AG08395 (cell line): ENCODE data around the gene KIN.
"Not testable (repeated sequence)": the region's sequence is repeated elsewhere in the genome, so short reads cannot be mapped to it uniquely, and the experiment has no call there.

ENCODE experiments used
- DNase-seq: peaks from one replicate; pipeline ENCODE4 v3.0.0; 2012; ENCODE audit warnings: mixed read lengths, low spot score

Gene KIN

DNA sequence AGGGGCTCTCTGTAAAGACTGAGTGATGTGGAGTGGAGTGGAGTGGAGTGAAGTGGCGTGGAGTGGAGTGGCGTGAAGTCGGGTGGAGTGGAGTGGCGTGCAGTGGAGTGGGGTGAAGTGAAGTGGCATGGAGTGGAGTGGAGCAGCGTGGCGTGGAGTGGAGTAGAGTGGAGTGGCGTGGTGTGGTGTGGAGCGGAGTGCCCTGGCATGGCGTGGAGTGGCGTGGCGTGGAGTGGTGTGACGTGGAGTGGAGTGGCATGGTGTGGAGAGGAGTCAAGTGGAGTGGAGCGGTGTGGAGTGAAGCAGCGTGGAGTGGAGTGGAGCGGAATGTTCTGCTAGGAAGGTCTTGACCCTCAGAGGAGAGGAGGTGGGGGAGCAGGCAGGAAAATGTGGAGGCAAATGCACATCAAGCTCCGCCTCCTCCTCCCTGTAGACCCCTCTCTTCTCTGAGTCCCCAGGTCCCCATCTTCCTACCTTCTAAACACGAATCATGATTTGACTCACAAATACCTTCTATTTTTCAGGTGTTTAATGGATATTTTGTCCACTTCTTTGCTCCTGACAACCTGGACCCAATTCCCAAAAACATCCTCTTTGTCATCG lies 64.8 kb downstream of the KIN start:
- DNase-seq: no peak

DNA sequence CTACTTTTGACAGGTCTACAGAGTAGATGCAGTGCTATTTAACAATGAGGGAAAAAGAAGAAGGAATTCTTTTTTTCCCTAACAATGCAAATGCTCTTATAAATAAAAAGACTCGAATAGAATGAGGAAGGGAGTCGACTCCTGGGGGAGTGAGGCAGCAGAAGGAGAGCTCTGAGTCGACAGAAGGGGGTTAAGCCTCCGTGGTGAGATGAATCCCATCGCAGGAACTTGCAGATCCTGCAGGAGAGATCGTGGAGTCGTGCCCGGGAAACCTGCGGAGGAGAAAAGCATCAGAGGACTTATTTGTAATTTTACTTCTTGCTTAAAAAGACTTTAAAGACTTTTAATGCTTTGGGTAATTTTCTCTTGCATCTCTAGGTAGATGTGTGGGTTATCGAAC lies 67.3 kb downstream of the KIN start:
- no peak for DNase-seq

DNA sequence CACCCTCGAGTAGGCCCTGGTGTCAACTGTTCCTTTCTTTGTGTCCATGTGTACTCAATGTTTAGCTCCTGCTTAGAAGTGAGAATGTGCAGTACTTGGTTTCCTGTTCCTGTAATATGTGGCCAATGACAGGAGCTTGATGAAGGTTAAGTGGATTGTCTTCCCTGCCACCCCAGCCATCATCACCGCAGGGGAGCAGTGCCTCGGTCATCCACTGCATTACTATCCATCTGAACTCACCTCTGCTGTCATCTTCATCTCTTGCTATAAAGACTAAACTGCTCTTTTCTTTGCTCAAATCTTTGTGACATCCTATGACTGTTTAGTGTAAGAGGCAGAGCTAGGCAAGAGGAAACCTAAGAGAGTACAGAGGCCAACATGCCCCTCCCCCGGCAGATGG lies 69.1 kb downstream of the KIN start:
- DNase-seq: no peak

DNA sequence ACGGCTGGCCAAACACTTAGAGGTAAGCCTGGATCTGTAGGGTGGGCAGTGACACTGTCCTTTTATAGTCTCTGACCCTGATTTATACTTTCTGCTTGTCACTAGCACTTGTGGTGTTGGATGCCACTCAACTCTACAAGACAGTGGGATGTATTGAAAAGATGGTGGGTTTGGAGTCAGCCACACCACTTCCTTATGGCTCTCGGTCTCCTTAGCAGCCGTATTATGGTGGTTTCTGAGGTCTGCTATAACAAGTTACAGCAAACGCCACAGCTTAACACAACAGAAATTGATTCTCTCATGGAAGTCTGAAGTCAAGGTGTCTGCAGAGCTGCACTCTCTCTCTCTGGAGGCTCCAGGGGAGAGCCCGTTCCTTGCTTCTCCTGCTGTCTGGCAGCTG lies 70.0 kb downstream of the KIN start:
- DNase-seq: no peak

GRCh38 chr10:7715515-7715914 lies 72.3 kb downstream of the KIN start:
- DNase-seq: no peak

- not testable (repeated sequence) for DNase-seq
Measured at GRCh38 chr10:7711075-7711474, 76.7 kb downstream of the KIN start.

DNA sequence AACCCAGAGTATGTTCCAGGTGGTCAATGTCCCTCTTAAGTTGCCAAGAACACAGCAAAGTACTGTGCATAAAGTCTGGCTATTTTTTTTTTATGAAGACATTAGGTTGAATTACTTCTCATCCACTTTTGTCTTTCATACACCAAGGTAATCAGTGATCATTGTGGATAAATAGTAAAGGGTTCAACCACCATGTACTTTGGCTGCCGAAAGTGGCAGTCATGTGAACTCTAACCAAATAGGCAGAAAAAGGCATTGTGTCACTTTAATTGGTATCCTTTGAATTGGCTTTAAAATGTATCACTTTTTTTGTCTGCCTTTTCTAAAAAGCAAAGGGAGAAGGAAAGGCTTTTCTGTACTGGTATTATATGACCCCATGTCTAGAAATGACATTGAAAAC lies 77.3 kb downstream of the KIN start:
- DNase-seq: no peak

DNA sequence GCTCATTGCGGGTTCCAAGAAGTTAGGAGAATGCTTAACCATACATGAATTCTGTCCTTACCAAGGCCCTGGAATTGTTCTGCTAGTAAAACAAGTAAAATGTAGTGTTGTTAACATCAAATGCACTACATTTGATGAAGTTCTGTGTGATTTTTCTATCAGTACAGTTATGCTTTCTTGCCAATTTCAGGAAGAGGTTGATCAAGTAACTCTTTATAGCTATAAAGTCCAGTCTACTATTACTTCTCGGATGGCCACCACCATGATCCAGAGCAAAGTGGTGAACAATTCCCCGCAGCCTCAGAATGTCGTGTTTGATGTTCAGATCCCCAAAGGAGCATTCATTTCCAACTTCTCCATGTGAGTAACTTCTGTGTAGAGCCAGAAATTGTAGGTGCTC lies 79.0 kb downstream of the KIN start:
- DNase-seq: no peak

DNA sequence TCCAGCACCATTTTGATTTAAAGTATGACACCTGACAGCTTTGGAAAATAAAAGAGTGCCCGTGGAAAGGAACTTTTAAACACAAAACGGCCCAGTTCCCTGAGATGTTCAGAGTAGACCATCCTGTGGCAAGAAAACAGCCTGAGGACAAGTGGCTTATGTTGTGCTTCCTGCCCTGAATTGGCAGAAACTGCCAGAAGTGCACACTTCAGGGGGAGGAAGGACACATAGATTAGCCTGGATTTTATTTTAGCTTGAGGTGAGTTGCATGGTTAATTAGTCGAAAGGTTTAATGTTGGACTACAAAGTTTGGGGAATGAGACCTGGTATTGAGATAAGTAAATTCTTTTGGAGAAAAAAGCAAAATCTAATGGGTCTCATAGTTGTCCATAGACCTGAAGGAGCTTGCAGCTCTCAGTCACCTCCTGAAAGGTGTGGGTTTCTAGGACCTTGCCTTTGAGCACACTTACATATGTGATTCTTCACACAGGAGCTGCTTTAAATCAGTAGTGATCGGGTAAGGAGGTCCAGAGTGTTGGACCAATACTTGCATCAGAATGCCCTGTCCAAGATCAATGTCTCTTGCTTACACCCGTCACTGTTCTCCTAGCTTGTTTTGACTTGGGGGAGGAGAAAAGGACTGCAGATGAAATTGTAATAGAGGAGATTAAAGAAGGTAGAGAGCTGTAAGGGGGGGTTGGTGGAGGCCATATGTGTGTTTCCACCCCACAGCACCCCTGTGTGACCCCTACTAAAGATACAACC lies 79.8 kb downstream of the KIN start:
- no peak for DNase-seq

- DNase-seq: no peak
Measured at GRCh38 chr10:7707102-7707501, 80.7 kb downstream of the KIN start.

GRCh38 chr10:7706534-7707073 lies 81.2 kb downstream of the KIN start:
- DNase-seq: no peak

DNA sequence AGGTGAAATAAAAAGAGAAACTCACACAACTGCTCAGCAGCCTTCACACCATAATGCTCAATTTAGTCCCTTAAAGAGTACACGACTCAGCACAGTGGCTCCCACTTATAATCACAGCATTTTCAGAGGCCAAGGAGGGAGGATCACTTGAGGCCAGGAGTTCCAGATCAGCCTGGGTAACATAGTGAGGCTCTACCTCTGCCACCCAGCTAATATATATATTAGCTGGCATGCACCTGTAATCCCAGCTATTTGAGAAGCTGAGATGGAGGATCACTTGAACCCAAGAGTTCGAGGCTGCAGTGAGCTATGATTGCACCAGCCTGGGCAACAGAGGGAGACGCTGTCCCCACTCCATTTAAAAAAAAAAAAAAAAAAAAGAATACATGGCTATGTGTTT lies 82.5 kb downstream of the KIN start:
- DNase-seq: no peak

DNA sequence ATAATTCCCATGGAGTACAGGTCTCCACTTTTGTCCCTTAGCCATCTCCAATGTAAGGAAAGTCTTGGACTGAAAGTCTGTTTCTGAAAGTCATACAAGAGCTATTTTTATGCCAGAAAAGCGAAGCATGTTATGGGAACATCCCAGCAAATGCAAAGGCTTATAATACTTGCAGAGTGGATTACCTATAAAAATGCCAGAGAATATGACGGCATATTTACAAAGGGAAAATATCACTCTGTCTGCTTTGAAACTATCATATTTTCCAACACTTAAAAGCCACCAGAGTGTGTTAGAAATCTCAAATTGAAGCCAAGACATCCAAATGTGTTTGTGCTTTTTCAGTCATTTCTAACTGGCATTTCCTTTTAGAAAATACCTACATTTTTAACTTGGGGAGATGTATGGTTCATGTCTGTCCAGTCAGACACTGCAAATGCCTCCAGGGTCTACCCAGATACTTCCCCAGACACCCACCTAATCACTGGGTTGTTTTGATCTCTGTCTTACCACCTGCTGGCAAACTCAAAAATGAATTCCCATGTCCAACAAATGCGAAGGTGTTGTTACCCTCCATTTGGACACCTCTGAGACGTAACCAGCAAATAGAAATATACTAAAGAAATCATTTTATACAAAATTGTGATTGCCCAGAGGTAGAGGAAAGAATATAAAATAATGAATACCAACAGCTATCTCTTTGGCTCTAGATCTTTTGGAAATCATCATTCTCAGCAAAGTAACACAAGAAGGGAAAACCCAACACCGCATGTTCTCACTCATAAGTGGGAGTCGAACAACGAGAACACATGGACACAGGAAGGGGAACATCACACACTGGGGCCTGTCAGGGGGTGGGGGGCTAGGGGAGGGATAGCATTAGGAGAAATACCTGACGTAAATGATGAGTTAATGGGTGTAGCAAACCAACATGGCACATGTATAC lies 83.4 kb downstream of the KIN start:
- DNase-seq: no peak

- no peak for DNase-seq
Measured at GRCh38 chr10:7703140-7703539, 84.7 kb downstream of the KIN start, which contains the start of gene ITIH2. Gene ITIH2 (plus strand): TSS chr10:7703316. CDS start chr10:7703435, 119 bp downstream.

GRCh38 chr10:7702288-7702812 lies 85.4 kb downstream of the KIN start:
- no peak for DNase-seq

- DNase-seq: no peak
Measured at GRCh38 chr10:7701158-7701742, 86.5 kb downstream of the KIN start.
